ENCODE measurements around the gene PLEKHA8. TPM values are rescaled to one million over a fixed set of nuclear protein-coding genes. Genes with fewer than 3 reads are reported as not detected.

PLEKHA8 gene
- total and polyA plus RNA-seq, 10 of the 15 experiments (the other 5 are each of a cell fraction or from before 2014, with no cell fraction given), result 1.1 to 13.2 (median 5.7) TPM

GRCh38 chr7:30134611-30135300 lies 106.5 kb downstream of the PLEKHA8 start, which contains the start of gene MTURN (continued):
- TF ChIP-seq ETV6 (conservative IDR thresholded peaks at IDR 0.05 in 1 of 2, IDR thresholded peaks at IDR 0.05 in 1 of 2; ENCODE audit: borderline replicate concordance in 1 of 2, low read depth in 1 of 2) (no peak), ZBTB11 (CRISPR knock-in tag; IDR thresholded peaks at IDR 0.05) (no peak), GATAD2B (conservative IDR thresholded peaks at IDR 0.05; ENCODE audit: low read depth) (peak; percentile 39; the same call in 1 of the 2 replicates), TBL1XR1 (IDR thresholded peaks at IDR 0.05; ENCODE audit: low read depth, low read length) (no peak), MTA3 (IDR thresholded peaks at IDR 0.05; ENCODE audit: borderline replicate concordance, low read length) (no peak), ZBED1 (IDR thresholded peaks at IDR 0.05; ENCODE audit: borderline replicate concordance) (no peak), E4F1 (IDR thresholded peaks at IDR 0.05; ENCODE audit: borderline replicate concordance, partially characterized antibody) (no peak), CBFB (IDR thresholded peaks at IDR 0.05; ENCODE audit: low read depth) (no peak), ESRRA (IDR thresholded peaks at IDR 0.05; ENCODE audit: low read length) (no peak), SP1 (IDR thresholded peaks at IDR 0.05; ENCODE audit: low read depth, low read length) (peak; percentile 65), CUX1 (IDR thresholded peaks at IDR 0.05; ENCODE audit: insufficient replicate concordance, low read depth, low read length) (no peak), NFIC (IDR thresholded peaks at IDR 0.05; ENCODE audit: low read depth, low read length) (no peak)
- TF ChIP-seq, protein P1, sequence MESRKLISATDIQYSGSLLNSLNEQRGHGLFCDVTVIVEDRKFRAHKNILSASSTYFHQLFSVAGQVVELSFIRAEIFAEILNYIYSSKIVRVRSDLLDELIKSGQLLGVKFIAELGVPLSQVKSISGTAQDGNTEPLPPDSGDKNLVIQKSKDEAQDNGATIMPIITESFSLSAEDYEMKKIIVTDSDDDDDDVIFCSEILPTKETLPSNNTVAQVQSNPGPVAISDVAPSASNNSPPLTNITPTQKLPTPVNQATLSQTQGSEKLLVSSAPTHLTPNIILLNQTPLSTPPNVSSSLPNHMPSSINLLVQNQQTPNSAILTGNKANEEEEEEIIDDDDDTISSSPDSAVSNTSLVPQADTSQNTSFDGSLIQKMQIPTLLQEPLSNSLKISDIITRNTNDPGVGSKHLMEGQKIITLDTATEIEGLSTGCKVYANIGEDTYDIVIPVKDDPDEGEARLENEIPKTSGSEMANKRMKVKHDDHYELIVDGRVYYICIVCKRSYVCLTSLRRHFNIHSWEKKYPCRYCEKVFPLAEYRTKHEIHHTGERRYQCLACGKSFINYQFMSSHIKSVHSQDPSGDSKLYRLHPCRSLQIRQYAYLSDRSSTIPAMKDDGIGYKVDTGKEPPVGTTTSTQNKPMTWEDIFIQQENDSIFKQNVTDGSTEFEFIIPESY (IDR thresholded peaks at IDR 0.05), result no peak
- TF ChIP-seq, protein P2, sequence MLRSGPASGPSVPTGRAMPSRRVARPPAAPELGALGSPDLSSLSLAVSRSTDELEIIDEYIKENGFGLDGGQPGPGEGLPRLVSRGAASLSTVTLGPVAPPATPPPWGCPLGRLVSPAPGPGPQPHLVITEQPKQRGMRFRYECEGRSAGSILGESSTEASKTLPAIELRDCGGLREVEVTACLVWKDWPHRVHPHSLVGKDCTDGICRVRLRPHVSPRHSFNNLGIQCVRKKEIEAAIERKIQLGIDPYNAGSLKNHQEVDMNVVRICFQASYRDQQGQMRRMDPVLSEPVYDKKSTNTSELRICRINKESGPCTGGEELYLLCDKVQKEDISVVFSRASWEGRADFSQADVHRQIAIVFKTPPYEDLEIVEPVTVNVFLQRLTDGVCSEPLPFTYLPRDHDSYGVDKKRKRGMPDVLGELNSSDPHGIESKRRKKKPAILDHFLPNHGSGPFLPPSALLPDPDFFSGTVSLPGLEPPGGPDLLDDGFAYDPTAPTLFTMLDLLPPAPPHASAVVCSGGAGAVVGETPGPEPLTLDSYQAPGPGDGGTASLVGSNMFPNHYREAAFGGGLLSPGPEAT (IDR thresholded peaks at IDR 0.05; ENCODE audit: low read depth), result no peak
